DMS79 treated with DMSO at 0.1 percent for 48 hours (cell line): Measurements from ENCODE around the gene NMUR2.

Experiments
- DNase-seq: peaks from one replicate; lab custom pipeline; 2025; lab: John Stamatoyannopoulos, UW

Gene NMUR2

DNA sequence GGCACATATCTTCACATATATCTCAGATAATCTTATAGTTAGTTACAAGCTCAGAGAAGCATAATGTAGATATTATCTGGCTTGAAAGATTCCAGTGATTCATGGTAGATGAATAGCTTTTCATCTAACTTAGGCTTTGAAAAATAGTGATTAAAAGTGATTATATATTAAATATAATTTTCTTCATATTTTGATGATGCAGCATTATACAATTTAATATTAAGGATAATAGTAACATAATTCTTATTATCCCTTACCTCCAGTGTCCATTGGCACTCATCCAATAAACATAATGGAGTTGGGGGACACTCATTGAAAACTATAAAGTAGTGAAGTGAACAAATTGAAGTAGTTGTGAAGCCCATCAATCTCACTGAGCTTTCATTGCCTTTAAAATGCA lies 35.8 kb downstream of the NMUR2 start:
- no peak for DNase-seq

DNA sequence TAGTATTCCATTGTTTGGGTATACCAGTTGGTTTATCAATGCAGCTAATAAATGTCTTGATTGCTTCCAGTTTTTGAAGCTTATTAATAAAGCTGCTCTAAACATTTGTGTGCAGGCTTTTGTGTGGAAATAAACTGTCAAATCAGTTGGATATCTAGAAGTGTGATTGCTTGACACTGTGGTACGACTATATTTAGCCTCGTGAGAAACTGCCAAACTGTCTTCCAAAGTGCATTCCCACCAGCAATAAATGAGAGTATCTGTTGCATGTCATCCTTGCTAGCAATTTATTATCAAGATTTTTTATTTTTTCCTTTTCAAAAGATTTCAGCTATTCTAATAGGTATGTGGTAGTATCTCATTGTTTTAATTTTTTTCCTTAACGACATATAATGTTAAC lies 37.5 kb downstream of the NMUR2 start:
- no peak for DNase-seq

DNA sequence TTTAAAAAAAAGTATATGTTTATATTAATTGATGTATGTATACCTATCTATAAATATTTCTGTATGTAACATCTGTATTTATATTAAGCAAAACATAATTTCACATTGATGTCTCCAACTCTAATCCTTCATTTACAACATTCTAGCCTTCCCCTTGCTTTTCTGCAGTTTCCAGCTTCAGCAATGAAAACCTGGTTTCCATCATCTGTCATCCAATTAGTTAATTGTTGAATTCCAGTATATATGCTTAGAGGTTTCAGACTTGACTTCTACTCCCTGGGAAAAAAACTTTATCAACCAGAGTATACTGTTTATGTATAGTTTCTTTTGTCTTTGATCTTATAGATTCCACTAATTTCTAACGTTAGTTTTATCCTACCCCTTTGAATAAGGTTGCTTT lies 38.4 kb downstream of the NMUR2 start:
- DNase-seq = no peak

DNA sequence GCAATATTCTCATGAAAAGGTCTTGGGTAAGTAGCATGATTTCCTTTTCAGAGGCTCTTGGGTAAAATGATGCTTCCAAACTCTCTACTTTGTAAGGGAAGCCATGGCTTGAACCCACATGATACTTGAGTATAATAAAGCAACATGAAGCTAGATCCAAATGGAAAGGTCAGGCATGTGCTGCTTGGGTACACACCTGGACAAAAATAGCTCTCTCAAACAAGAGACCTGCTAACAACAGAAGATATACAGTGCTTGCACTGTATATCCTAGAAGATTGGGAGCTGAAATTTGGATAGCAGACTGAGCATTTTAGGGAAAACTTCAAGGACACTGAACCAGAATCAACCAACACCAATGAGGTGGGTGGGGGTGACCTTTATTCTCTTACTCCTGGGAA lies 40.2 kb downstream of the NMUR2 start:
- DNase-seq = no peak

DNA sequence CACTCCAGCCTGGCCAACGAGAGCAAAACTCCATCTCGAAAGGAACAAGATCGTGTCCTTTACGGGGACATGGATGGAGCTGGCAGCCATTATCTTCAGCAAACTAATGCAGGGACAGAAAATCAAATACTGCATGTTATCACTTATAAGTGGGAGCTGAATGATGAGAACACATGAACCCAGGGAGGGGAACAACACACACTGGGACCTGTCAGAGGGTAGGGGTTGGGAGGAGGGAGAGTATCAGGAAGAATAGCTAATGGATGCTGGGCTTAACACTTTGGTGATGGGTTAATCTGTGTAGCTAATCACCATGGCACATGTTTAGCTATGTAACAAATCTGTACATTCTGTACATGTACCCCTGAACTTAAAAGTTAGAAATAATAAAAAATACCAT lies 40.9 kb downstream of the NMUR2 start:
- no peak for DNase-seq

DNA sequence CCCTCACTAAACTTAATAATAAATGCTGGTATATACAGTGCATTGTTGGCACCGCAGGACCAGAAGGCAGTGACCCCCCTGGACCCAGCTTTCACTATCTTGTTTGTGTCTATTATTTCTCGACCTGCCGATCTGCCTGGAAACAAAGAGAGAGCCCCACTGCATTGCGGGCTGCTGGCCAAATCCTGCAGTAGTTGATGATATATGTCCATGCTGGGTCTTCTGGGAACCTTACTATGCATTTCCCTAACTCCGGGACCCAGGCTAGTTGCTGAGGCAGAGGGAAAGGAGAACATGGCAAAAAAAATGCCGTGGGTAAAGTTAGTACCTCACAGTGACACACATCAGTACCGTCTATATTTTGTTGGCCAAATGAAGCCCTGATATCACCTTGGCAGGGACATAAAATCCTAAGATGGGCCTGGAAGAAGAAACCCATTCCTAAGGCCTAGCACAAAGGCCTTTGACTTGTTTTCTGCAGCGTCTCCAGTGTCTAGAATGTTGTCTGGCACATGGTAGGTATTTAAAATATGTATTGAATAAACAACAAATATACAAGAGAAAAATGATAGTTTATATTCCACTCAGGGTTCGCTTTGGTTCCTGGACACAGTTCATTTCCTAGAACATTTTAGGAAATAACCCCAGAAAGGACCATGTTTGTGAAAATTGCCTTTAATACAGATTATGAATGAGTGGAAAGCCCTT lies 46.1 kb downstream of the NMUR2 start:
- DNase-seq = no peak

DNA sequence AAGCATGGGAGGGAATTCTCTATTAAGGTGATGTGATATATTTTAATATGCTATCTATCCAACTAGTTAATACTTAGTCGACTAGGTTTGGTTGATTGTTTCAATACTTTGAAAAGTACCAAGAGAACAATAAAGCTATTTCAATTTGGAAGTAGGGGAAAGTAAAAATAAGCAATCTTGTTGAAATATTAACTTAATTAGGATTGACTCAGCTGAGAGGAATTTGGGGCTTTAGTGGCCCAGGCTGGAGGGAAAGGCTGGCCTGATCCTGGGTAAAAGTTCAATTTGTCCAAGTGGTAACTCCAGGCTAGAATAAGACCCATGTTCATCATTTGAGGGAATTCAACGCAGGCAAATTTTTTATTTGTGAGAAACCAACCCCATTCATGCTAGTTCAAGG lies 48.6 kb downstream of the NMUR2 start:
- DNase-seq = no peak

DNA sequence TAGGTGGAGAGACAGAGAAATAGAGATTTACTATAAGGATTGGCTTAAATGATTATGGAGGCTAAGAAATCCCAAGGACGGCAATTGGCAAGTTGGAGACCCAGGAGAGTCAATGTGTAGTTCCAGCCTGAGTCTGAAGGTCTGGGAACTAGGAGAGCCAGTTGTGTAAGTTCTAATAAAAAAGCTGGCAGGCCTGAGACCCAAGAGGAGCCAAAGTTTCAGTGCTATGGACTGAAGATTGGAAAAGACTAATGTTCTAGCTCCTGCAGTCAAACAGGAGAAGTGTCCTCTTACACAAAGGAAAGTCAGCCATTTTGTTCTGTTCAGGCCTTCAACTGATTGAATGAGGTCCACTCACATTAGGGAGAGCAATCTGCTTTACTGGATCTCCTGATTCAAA lies 50.0 kb downstream of the NMUR2 start:
- DNase-seq = peak; percentile 2

DNA sequence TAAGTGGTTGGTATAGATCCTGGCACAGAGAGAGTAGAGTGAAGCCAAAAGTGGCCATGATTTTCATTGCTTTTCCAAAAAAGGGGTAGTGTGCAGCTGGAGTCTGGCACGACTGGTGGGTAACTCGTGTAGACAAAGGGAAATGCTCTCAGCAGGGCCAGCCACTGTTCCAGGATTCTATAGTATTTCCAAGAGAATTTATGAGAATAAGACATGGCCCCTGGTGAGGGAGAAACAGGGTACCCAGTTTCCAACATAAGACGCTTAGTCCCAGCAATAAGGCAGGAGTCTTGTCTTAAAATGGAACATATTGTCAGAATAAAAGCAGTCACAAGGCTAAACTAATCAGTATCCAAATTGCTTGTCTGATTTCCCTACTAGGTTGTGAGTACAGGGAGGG lies 52.1 kb downstream of the NMUR2 start:
- no peak for DNase-seq

DNA sequence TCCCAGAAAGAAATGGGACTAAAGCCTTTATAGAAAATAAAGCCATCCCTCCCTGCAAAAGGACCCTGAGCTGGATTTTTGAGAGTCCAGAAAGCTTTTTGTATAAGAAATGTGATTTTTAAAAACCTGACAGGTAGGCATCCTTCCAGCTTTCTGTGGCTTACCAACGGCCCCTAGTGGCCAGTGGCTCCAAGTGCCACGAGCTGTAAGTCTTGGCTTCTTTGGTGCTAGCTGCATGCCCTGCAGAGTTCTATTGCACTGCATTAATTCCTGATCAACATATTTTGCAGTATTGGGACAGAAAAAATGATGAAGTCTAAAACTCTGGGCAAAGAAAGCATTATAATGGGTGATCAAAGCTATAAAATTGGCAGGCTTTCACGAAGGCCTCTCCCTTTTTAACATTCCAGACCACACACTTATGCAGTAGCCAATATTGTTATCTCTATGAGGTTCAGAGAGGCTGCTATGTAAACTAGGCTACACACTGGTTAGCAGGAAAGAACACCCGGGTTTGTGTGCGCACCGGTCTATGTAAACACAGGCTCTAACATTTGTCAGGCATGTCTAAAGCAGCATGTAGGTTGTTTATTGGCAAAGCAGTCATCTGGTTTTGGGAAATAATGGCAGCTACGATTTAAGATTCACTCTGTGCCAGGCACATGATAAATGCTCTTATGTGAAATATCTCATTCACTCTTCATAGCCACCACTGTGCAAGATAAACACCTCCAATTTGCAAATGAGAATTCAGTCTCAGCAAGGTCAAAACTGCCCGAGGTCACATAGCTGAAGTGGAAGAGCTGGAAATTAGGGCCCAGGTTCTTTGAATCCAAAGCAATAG lies 55.2 kb downstream of the NMUR2 start:
- peak; percentile 23 for DNase-seq
